Measurements from ENCODE around the gene CDH13.

Gene CDH13

GRCh38 chr16:83070416-83071209, 443.8 kb downstream of the CDH13 start:
- DNase-seq = no peak

- DNase-seq = no peak
Observed at GRCh38 chr16:83075956-83076355, 449.2 kb downstream of the CDH13 start.

- DNase-seq = no peak
Observed at GRCh38 chr16:83083361-83083760, 456.6 kb downstream of the CDH13 start.

GRCh38 chr16:83085660-83086059, 458.9 kb downstream of the CDH13 start:
- DNase-seq = no peak

GRCh38 chr16:83095941-83096692, 469.3 kb downstream of the CDH13 start:
- DNase-seq = no peak

- no peak for DNase-seq
Observed at GRCh38 chr16:83098536-83098935, 471.8 kb downstream of the CDH13 start.

- no peak for DNase-seq
Observed at GRCh38 chr16:83100679-83101078, 473.9 kb downstream of the CDH13 start.

- DNase-seq = no peak
Observed at GRCh38 chr16:83102336-83102735, 475.6 kb downstream of the CDH13 start.

GRCh38 chr16:83105279-83106077, 478.7 kb downstream of the CDH13 start:
- DNase-seq = no peak

- no peak for DNase-seq
Observed at GRCh38 chr16:83109490-83110125, 482.8 kb downstream of the CDH13 start.

GRCh38 chr16:83110269-83110668, 483.5 kb downstream of the CDH13 start:
- no peak for DNase-seq

- DNase-seq = no peak
Observed at GRCh38 chr16:83113317-83113716, 486.5 kb downstream of the CDH13 start.

GRCh38 chr16:83113811-83114210, 487.0 kb downstream of the CDH13 start:
- DNase-seq = no peak

- DNase-seq = no peak
Observed at GRCh38 chr16:83115491-83116232, 488.9 kb downstream of the CDH13 start.

GRCh38 chr16:83116274-83116892, 489.6 kb downstream of the CDH13 start:
- no peak for DNase-seq

GRCh38 chr16:83117810-83118209, 491.0 kb downstream of the CDH13 start:
- DNase-seq = no peak

- no peak for DNase-seq
Observed at GRCh38 chr16:83118365-83118764, 491.6 kb downstream of the CDH13 start.

- no peak for DNase-seq
Observed at GRCh38 chr16:83125999-83126568, 499.3 kb downstream of the CDH13 start.

GRCh38 chr16:83128041-83128440, 501.3 kb downstream of the CDH13 start:
- no peak for DNase-seq

GRCh38 chr16:83130039-83130438, 503.3 kb downstream of the CDH13 start:
- DNase-seq = no peak

- no peak for DNase-seq
Observed at GRCh38 chr16:83134638-83135037, 507.9 kb downstream of the CDH13 start.
